ENCODE data around the gene RIC8A. TPM values are rescaled to one million over a fixed set of nuclear protein-coding genes. Genes with fewer than 3 reads are reported as not detected.

The RIC8A gene
- total and polyA plus RNA-seq, 4 donors, result 12.5 to 49.6 (median 34.5) TPM

DNA sequence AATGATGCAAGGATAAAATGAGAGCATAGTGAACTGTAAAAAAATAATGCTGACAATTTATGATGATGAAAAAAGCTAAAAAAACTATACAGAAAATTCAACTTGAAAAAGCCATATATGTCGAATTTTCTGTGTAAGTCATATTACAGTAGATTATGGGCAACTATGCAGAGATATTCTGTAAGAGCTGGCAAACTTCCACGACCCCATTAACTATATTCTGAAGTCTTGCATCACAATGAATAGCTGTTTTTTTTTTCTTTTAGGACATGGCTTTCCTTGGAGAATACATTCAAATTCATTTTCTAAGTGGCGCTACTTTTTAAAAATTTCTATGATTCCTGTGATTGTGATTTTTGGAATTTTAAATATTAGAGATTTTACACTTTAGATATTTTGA, 47.7 kb downstream of the RIC8A start:
- H3K27ac ChIP-seq (ENCODE audit: low read depth in 1 of 2, low read length in 2 of 2), result no peak overlapping the region
- no peaks in the 10 kb centered on the region for H3K27me3 ChIP-seq (ENCODE audit: control insufficient read depth in 4 of 4, insufficient read depth in 4 of 4, low read length in 3 of 4)
- H3K36me3 ChIP-seq (ENCODE audit: control insufficient read depth in 4 of 4, insufficient read depth in 3 of 4, low read depth in 1 of 4, low read length in 3 of 4), result peaks cover 6 to 33% (median 14%) of the 10 kb centered on the region in 4 donors
- H3K4me1 ChIP-seq (ENCODE audit: control insufficient read depth in 4 of 4, insufficient read depth in 4 of 4, low read length in 3 of 4), result no peaks in the 10 kb centered on the region
- DNase-seq (ENCODE audit: low spot score), result no peak
- no peak overlapping the region for H3K9ac ChIP-seq (ENCODE audit: low read depth in 1 of 2, low read length in 2 of 2)
- TF ChIP-seq, protein P1, sequence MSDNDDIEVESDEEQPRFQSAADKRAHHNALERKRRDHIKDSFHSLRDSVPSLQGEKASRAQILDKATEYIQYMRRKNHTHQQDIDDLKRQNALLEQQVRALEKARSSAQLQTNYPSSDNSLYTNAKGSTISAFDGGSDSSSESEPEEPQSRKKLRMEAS (IDR thresholded peaks at IDR 0.05), result no peak
- no peak for TF ChIP-seq RXRA (IDR thresholded peaks at IDR 0.05)
- no peak for TF ChIP-seq FOXA1 (IDR thresholded peaks at IDR 0.05)
- TF ChIP-seq GABPA (IDR thresholded peaks at IDR 0.05 in 1 of 2, conservative IDR thresholded peaks at IDR 0.05 in 1 of 2), result no peak
- TF ChIP-seq, protein P2, sequence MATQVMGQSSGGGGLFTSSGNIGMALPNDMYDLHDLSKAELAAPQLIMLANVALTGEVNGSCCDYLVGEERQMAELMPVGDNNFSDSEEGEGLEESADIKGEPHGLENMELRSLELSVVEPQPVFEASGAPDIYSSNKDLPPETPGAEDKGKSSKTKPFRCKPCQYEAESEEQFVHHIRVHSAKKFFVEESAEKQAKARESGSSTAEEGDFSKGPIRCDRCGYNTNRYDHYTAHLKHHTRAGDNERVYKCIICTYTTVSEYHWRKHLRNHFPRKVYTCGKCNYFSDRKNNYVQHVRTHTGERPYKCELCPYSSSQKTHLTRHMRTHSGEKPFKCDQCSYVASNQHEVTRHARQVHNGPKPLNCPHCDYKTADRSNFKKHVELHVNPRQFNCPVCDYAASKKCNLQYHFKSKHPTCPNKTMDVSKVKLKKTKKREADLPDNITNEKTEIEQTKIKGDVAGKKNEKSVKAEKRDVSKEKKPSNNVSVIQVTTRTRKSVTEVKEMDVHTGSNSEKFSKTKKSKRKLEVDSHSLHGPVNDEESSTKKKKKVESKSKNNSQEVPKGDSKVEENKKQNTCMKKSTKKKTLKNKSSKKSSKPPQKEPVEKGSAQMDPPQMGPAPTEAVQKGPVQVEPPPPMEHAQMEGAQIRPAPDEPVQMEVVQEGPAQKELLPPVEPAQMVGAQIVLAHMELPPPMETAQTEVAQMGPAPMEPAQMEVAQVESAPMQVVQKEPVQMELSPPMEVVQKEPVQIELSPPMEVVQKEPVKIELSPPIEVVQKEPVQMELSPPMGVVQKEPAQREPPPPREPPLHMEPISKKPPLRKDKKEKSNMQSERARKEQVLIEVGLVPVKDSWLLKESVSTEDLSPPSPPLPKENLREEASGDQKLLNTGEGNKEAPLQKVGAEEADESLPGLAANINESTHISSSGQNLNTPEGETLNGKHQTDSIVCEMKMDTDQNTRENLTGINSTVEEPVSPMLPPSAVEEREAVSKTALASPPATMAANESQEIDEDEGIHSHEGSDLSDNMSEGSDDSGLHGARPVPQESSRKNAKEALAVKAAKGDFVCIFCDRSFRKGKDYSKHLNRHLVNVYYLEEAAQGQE (IDR thresholded peaks at IDR 0.05), result no peak
- no peak for TF ChIP-seq NR2F2 (IDR thresholded peaks at IDR 0.05)
- no peak for TF ChIP-seq TAF1 (conservative IDR thresholded peaks at IDR 0.05)
- TF ChIP-seq YY1 (IDR thresholded peaks at IDR 0.05), result no peak
- TF ChIP-seq HNF4A (conservative IDR thresholded peaks at IDR 0.05), result no peak
- TF ChIP-seq RAD21 (IDR thresholded peaks at IDR 0.05), result no peak
- TF ChIP-seq HNF4G (IDR thresholded peaks at IDR 0.05), result no peak
- H3K4me3 ChIP-seq (ENCODE audit: low read depth in 1 of 3, low read length in 3 of 3), result no peak overlapping the region
- H3K9me3 ChIP-seq (ENCODE audit: control insufficient read depth in 4 of 4, low read length in 3 of 4), result no peaks in the 10 kb centered on the region
- 65% methylated on average over 3 of the region's 3 CpGs for WGBS

DNA sequence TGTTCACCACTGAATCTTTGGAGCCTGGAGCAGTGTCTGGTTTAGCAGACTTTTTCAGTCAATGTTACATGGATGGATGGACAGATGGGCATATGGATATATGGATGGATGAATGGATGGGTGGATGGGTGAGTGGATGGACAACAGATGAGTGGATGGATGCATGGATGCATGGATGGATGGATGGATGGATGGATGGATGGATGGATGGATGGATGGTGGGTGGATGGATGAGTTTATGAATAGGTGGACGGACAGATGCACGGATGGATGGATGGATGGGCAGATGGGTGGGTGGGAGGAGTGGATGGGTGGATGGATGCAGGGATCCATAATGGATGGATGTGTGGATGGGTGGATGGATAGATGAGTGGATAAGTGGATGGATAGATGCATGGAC, 48.3 kb downstream of the RIC8A start:
- no peaks in the 10 kb centered on the region for H3K4me1 ChIP-seq (ENCODE audit: control insufficient read depth in 4 of 4, insufficient read depth in 4 of 4, low read length in 3 of 4)
- peaks cover 6 to 28% (median 14%) of the 10 kb centered on the region in 4 donors for H3K36me3 ChIP-seq (ENCODE audit: control insufficient read depth in 4 of 4, insufficient read depth in 3 of 4, low read depth in 1 of 4, low read length in 3 of 4)
- no peaks in the 10 kb centered on the region for H3K9me3 ChIP-seq (ENCODE audit: control insufficient read depth in 4 of 4, low read length in 3 of 4)
- no peak overlapping the region for H3K4me3 ChIP-seq (ENCODE audit: low read depth in 1 of 3, low read length in 3 of 3)
- WGBS, result 95% methylated on average over 2 of the region's 2 CpGs
- no peak overlapping the region for H3K27ac ChIP-seq (ENCODE audit: low read depth in 1 of 2, low read length in 2 of 2)
- H3K27me3 ChIP-seq (ENCODE audit: control insufficient read depth in 4 of 4, insufficient read depth in 4 of 4, low read length in 3 of 4), result no peaks in the 10 kb centered on the region
- H3K9ac ChIP-seq (ENCODE audit: low read depth in 1 of 2, low read length in 2 of 2), result no peak overlapping the region
- TF ChIP-seq, protein P3, sequence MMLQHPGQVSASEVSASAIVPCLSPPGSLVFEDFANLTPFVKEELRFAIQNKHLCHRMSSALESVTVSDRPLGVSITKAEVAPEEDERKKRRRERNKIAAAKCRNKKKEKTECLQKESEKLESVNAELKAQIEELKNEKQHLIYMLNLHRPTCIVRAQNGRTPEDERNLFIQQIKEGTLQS (IDR thresholded peaks at IDR 0.05), result no peak
- TF ChIP-seq RXRA (IDR thresholded peaks at IDR 0.05) (no peak), EGR1 (IDR thresholded peaks at IDR 0.05; ENCODE audit: low read depth in 2 of 2) (no peak), SP1 (IDR thresholded peaks at IDR 0.05) (no peak), JUND (IDR thresholded peaks at IDR 0.05) (no peak), FOXA2 (IDR thresholded peaks at IDR 0.05) (no peak)
- TF ChIP-seq, protein P4, sequence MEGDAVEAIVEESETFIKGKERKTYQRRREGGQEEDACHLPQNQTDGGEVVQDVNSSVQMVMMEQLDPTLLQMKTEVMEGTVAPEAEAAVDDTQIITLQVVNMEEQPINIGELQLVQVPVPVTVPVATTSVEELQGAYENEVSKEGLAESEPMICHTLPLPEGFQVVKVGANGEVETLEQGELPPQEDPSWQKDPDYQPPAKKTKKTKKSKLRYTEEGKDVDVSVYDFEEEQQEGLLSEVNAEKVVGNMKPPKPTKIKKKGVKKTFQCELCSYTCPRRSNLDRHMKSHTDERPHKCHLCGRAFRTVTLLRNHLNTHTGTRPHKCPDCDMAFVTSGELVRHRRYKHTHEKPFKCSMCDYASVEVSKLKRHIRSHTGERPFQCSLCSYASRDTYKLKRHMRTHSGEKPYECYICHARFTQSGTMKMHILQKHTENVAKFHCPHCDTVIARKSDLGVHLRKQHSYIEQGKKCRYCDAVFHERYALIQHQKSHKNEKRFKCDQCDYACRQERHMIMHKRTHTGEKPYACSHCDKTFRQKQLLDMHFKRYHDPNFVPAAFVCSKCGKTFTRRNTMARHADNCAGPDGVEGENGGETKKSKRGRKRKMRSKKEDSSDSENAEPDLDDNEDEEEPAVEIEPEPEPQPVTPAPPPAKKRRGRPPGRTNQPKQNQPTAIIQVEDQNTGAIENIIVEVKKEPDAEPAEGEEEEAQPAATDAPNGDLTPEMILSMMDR (IDR thresholded peaks at IDR 0.05; ENCODE audit: low read depth, low read length, missing input control), result no peak
- TF ChIP-seq, protein P1 (IDR thresholded peaks at IDR 0.05), result no peak
- no peak for DNase-seq (ENCODE audit: low spot score)

Measured in liver (tissue), 9 donors.